Measurements from ENCODE around the gene NUF2.

DNA sequence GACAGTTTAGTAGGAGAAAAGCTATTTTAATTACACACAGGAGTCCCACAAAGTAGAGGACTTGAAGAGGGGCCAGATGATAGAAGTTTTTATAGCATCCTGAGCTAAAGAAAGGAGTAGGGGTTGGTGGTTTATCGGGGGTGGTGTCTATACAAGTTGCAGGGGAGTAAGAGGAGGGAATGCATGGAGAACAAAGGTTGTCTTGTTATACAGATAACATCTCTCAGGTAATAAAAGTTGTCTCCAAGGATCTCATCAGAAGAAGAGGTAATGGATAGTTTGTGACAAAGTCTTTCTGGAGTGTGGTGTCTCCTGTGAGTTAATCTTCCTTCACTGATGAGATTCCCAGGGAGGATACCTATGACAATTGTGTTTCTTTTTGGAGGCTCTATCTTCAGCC is 23.4 kb upstream of the NUF2 start:
- TF ChIP-seq, protein P1, sequence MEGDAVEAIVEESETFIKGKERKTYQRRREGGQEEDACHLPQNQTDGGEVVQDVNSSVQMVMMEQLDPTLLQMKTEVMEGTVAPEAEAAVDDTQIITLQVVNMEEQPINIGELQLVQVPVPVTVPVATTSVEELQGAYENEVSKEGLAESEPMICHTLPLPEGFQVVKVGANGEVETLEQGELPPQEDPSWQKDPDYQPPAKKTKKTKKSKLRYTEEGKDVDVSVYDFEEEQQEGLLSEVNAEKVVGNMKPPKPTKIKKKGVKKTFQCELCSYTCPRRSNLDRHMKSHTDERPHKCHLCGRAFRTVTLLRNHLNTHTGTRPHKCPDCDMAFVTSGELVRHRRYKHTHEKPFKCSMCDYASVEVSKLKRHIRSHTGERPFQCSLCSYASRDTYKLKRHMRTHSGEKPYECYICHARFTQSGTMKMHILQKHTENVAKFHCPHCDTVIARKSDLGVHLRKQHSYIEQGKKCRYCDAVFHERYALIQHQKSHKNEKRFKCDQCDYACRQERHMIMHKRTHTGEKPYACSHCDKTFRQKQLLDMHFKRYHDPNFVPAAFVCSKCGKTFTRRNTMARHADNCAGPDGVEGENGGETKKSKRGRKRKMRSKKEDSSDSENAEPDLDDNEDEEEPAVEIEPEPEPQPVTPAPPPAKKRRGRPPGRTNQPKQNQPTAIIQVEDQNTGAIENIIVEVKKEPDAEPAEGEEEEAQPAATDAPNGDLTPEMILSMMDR (IDR thresholded peaks at IDR 0.05), result no peak
- no peak for TF ChIP-seq POLR2AphosphoS5 (IDR thresholded peaks at IDR 0.05)
- no peak for TF ChIP-seq POLR2A (IDR thresholded peaks at IDR 0.05)
